Parathyroid adenoma (tissue), 2 donors: ENCODE results near the gene TNS3.

Experiments used
- H2AFZ ChIP-seq: fragments of 300-600 bp; sonication (generic); one replicate; pipeline ENCODE4 v1.7.0; 2017; ENCODE audit warnings: antibody characterized with exemption, mild to moderate bottlenecking
- H3K27ac ChIP-seq: fragments of 300-600 bp; sonication (generic); one replicate; pipeline ENCODE4 v1.7.0; 2017
- H3K27me3 ChIP-seq: fragments of 300-600 bp; sonication (generic); one replicate; pipeline ENCODE4 v1.7.0; 2017; ENCODE audit warnings: low read length; ENCODE audit not compliant: control insufficient read depth, insufficient read depth
- H3K36me3 ChIP-seq: fragments of 300-600 bp; sonication (generic); one replicate; pipeline ENCODE4 v1.7.0; 2017; ENCODE audit warnings: low read length; ENCODE audit not compliant: control insufficient read depth, insufficient read depth
- H3K4me1 ChIP-seq: fragments of 300-600 bp; sonication (generic); one replicate; pipeline ENCODE4 v1.7.0; 2017; ENCODE audit warnings: control low read depth
- H3K4me2 ChIP-seq: fragments of 300-600 bp; sonication (generic); one replicate; pipeline ENCODE4 v1.7.0; 2017; ENCODE audit warnings: low read length
- H3K4me3 ChIP-seq: fragments of 300-600 bp; sonication (generic); one replicate; pipeline ENCODE4 v1.7.0; 2017; ENCODE audit warnings: low read depth, low read length
- H3K79me2 ChIP-seq: fragments of 300-600 bp; sonication (generic); one replicate; pipeline ENCODE4 v1.7.0; 2017; ENCODE audit warnings: control low read depth
- H3K9ac ChIP-seq: fragments of 300-600 bp; sonication (generic); one replicate; pipeline ENCODE4 v1.7.0; 2017; ENCODE audit warnings: mild to moderate bottlenecking
- H3K9me3 ChIP-seq: fragments of 300-600 bp; sonication (generic); one replicate; pipeline ENCODE4 v1.7.0; 2017; ENCODE audit warnings: low read length; ENCODE audit not compliant: control insufficient read depth
- CTCF ChIP-seq: fragments of 300-600 bp; sonication (generic); IDR thresholded peaks from one replicate; pipeline ENCODE4 v1.7.0; 2017; ENCODE audit warnings: antibody characterized with exemption, mild to moderate bottlenecking
- donor health status: primary hyperparathyroidism.

TNS3 gene

GRCh38 chr7:47347346-47347745 is 234.6 kb downstream of the TNS3 start:
- Histone ChIP-seq H3K36me3 (no peaks in the 10 kb centered on the region), H3K4me2 (no peak overlapping the region), H2AFZ (no peak overlapping the region)

GRCh38 chr7:47346377-47346914 is 235.5 kb downstream of the TNS3 start:
- Histone ChIP-seq H3K4me2 (no peak overlapping the region), H3K27me3 (no peaks in the 10 kb centered on the region), H3K27ac (no peak overlapping the region), H2AFZ (no peak overlapping the region), H3K36me3 (no peaks in the 10 kb centered on the region), H3K9me3 (no peaks in the 10 kb centered on the region), H3K79me2 (no peaks in the 10 kb centered on the region), H3K4me3 (no peak overlapping the region), H3K9ac (no peak overlapping the region), H3K4me1 (peaks cover 4% of the 10 kb centered on the region)
- TF ChIP-seq CTCF, result no peak

More at GRCh38 chr7:47347346-47347745, 234.6 kb downstream of the TNS3 start:
- Histone ChIP-seq H3K27me3 (no peaks in the 10 kb centered on the region), H3K9me3 (no peaks in the 10 kb centered on the region), H3K9ac (no peak overlapping the region), H3K27ac (no peak overlapping the region), H3K79me2 (no peaks in the 10 kb centered on the region), H3K4me1 (peaks cover 4% of the 10 kb centered on the region), H3K4me3 (no peak overlapping the region)
- TF ChIP-seq CTCF, result no peak

GRCh38 chr7:47345857-47346298 is 236.0 kb downstream of the TNS3 start:
- peaks cover 4% of the 10 kb centered on the region for H3K4me1 ChIP-seq
- H3K4me3 ChIP-seq, result no peak overlapping the region
- H3K79me2 ChIP-seq, result no peaks in the 10 kb centered on the region
- H3K27me3 ChIP-seq, result no peaks in the 10 kb centered on the region
- no peak overlapping the region for H3K27ac ChIP-seq
- TF ChIP-seq CTCF, result no peak
- H2AFZ ChIP-seq, result no peak overlapping the region
- H3K36me3 ChIP-seq, result no peaks in the 10 kb centered on the region
- H3K9me3 ChIP-seq, result no peaks in the 10 kb centered on the region
- H3K4me2 ChIP-seq, result no peak overlapping the region
- H3K9ac ChIP-seq, result no peak overlapping the region

- H3K9me3 ChIP-seq, result no peaks in the 10 kb centered on the region
- TF ChIP-seq CTCF, result no peak
- H3K9ac ChIP-seq, result no peak overlapping the region
- H3K36me3 ChIP-seq, result no peaks in the 10 kb centered on the region
- no peak overlapping the region for H2AFZ ChIP-seq
- H3K79me2 ChIP-seq, result no peaks in the 10 kb centered on the region
- no peak overlapping the region for H3K4me2 ChIP-seq
- H3K27me3 ChIP-seq, result no peaks in the 10 kb centered on the region
- peaks cover 4% of the 10 kb centered on the region for H3K4me1 ChIP-seq
- no peak overlapping the region for H3K27ac ChIP-seq
- H3K4me3 ChIP-seq, result no peak overlapping the region
Measured at GRCh38 chr7:47344171-47344955, 237.5 kb downstream of the TNS3 start.
